ENCODE results near the gene IL22.

The IL22 gene

GRCh38 chr12:68287106-68287505 lies 33.7 kb upstream of the IL22 start:
- no peak for TF ChIP-seq CTCF (IDR thresholded peaks at IDR 0.05; ENCODE audit: insufficient read depth, low read length)
- TF ChIP-seq SPI1 (IDR thresholded peaks at IDR 0.05; ENCODE audit: borderline replicate concordance, low read depth), result no peak
- TF ChIP-seq POLR2AphosphoS5 (IDR thresholded peaks at IDR 0.05; ENCODE audit: low read depth), result no peak
- no peak for TF ChIP-seq GABPA (IDR thresholded peaks at IDR 0.05; ENCODE audit: low read depth)

DNA sequence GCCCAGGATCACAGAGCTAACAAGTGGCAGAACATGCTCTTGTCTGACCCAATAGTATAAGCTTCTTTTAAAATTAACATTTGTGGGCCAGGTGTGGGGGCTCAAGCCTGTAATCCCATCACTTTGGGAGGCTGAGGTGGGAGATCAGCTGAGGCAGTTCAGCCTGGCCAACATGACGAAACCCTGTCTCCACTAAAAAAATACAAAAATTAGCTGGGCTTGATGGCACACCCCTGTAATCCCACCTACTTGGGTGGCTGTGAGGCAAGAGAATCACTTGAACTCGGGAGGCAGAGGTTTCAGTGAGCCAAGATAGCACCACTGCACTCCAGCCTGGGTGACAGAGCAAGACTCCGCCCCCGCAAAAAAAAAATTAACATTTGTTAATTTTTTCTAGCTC lies 33.0 kb upstream of the IL22 start:
- DNase-seq (ENCODE audit: low read depth in 1 of 2, low spot score in 1 of 2), result no peak
- H3K27ac ChIP-seq (replicated peaks), result no peak overlapping the region
- no peak overlapping the region for H3K4me3 ChIP-seq (replicated peaks; ENCODE audit: insufficient read depth, low read length)
- H3K27me3 ChIP-seq (ENCODE audit: insufficient read depth, poor library complexity, severe bottlenecking), result no peaks in the 10 kb centered on the region
- no peak for TF ChIP-seq POLR2AphosphoS5 (IDR thresholded peaks at IDR 0.05; ENCODE audit: low read depth)
- TF ChIP-seq, protein P1, sequence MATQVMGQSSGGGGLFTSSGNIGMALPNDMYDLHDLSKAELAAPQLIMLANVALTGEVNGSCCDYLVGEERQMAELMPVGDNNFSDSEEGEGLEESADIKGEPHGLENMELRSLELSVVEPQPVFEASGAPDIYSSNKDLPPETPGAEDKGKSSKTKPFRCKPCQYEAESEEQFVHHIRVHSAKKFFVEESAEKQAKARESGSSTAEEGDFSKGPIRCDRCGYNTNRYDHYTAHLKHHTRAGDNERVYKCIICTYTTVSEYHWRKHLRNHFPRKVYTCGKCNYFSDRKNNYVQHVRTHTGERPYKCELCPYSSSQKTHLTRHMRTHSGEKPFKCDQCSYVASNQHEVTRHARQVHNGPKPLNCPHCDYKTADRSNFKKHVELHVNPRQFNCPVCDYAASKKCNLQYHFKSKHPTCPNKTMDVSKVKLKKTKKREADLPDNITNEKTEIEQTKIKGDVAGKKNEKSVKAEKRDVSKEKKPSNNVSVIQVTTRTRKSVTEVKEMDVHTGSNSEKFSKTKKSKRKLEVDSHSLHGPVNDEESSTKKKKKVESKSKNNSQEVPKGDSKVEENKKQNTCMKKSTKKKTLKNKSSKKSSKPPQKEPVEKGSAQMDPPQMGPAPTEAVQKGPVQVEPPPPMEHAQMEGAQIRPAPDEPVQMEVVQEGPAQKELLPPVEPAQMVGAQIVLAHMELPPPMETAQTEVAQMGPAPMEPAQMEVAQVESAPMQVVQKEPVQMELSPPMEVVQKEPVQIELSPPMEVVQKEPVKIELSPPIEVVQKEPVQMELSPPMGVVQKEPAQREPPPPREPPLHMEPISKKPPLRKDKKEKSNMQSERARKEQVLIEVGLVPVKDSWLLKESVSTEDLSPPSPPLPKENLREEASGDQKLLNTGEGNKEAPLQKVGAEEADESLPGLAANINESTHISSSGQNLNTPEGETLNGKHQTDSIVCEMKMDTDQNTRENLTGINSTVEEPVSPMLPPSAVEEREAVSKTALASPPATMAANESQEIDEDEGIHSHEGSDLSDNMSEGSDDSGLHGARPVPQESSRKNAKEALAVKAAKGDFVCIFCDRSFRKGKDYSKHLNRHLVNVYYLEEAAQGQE (IDR thresholded peaks at IDR 0.05; ENCODE audit: insufficient replicate concordance, low read depth), result no peak

More at GRCh38 chr12:68287106-68287505, 33.7 kb upstream of the IL22 start:
- no peak overlapping the region for H3K27ac ChIP-seq (replicated peaks)
- no peak overlapping the region for H3K4me3 ChIP-seq (replicated peaks; ENCODE audit: insufficient read depth, low read length)
- H3K27me3 ChIP-seq (ENCODE audit: insufficient read depth, poor library complexity, severe bottlenecking), result no peaks in the 10 kb centered on the region
- DNase-seq (ENCODE audit: low read depth in 1 of 2, low spot score in 1 of 2), result no peak

DNA sequence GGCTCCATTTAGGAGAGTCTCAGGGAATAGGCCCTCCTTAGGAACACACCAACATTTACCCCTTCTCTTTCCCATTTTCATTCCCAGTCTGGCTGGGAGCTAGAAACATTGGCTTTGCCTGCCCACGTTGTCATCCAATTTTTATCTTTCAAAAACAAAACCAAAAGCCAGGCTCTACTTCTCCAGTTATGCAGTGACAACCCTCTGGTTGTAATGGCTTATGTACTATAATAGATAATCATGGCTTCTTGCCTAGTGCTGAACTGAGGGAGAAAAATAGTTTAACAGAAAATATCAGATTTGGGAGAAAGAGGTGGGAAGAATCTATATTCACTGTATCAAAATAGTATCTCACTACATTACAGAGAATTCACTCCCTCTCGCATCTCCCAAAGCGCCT lies 32.1 kb upstream of the IL22 start:
- Histone ChIP-seq H3K4me3 (replicated peaks; ENCODE audit: insufficient read depth, low read length) (no peak overlapping the region), H3K27me3 (ENCODE audit: insufficient read depth, poor library complexity, severe bottlenecking) (no peaks in the 10 kb centered on the region), H3K27ac (replicated peaks) (no peak overlapping the region)
- TF ChIP-seq, protein P1 (IDR thresholded peaks at IDR 0.05; ENCODE audit: insufficient replicate concordance, low read depth), result no peak
- no peak for TF ChIP-seq SPI1 (IDR thresholded peaks at IDR 0.05; ENCODE audit: borderline replicate concordance, low read depth)
- no peak for TF ChIP-seq GABPA (IDR thresholded peaks at IDR 0.05; ENCODE audit: low read depth)
- TF ChIP-seq CTCF (IDR thresholded peaks at IDR 0.05; ENCODE audit: insufficient read depth, low read length), result no peak
- TF ChIP-seq POLR2AphosphoS5 (IDR thresholded peaks at IDR 0.05; ENCODE audit: low read depth), result no peak
- DNase-seq (ENCODE audit: low read depth in 1 of 2, low spot score in 1 of 2), result no peak

DNA sequence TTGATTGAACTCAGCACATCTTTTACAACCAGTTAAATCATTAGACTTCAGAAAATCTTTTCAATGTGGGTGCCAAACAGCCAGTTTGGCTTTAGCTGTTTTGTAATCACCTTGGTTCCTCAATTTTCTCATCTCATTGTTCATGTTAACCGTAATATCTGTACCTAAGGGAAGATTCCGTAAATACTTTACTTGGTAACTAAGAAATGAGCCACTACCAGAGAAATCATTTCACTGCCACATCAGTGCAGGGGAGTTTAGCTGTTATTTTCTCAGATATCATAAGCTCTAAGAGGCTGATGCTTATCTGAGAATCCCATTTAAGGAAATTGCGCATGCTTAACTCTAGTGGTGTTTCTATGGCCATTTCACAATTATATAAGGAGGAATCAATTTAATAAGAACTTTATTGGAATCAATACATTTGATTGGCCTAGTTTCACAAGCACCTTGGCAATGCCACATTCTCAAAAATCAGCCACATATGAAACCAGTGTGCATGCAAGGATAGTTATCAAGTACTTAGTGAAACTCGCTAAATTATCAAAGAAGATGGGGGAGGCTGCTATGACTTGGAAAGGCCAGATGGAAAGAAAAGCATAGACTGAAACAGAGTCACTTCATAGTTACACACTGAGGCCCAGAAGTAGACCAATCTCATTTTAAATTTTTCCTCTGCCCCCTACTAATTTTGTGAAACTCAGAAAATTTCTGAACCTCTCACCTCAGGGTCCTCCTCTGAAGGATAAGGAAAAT lies 28.1 kb upstream of the IL22 start:
- TF ChIP-seq POLR2AphosphoS5 (IDR thresholded peaks at IDR 0.05; ENCODE audit: low read depth) (no peak), GABPA (IDR thresholded peaks at IDR 0.05; ENCODE audit: low read depth) (no peak), CTCF (IDR thresholded peaks at IDR 0.05; ENCODE audit: insufficient read depth, low read length) (no peak), SPI1 (IDR thresholded peaks at IDR 0.05; ENCODE audit: borderline replicate concordance, low read depth) (no peak)
- TF ChIP-seq, protein P1 (IDR thresholded peaks at IDR 0.05; ENCODE audit: insufficient replicate concordance, low read depth), result no peak
- Histone ChIP-seq H3K27ac (replicated peaks) (peak overlapping the region; percentile 5), H3K4me3 (replicated peaks; ENCODE audit: insufficient read depth, low read length) (no peak overlapping the region), H3K27me3 (ENCODE audit: insufficient read depth, poor library complexity, severe bottlenecking) (no peaks in the 10 kb centered on the region)
- peak in 1 of 2 experiments; percentile 26 for DNase-seq (ENCODE audit: low read depth in 1 of 2, low spot score in 1 of 2)

Measured in HL-60 (cell line).